HepG2 (cell line): ENCODE results near the gene TBC1D2B. TPM values are rescaled to one million over a fixed set of nuclear protein-coding genes. Genes with fewer than 3 reads are reported as not detected.

Experiments used
- ATAC-seq: fragments of 200-7000 bp; cut with Tn5 transposase; 3 replicates; pipeline ENCODE4 v1.9.1; 2020; ENCODE audit warnings: mild to moderate bottlenecking, moderate library complexity
- BruUV-seq: library from RNA; stranded (reverse); fragments of 400-500 nt; replicated peaks from 2 replicates; lab custom pipeline; 2021; lab: Mats Ljungman, UMichigan
- CTCF ChIA-PET: fragments of 300-600 bp; formaldehyde crosslinking; extraction: SDS; loops from one replicate; lab custom pipeline; 2021; ENCODE audit warnings: low total read pairs, inconsistent platforms, low intra/inter-chr PET ratio; lab: Yijun Ruan, JAX
- POLR2A ChIA-PET: fragments of 350-600 bp; sonication (Branson Sonifier 250); formaldehyde crosslinking; loops from one replicate; lab custom pipeline; 2020; ENCODE audit warnings: antibody characterized with exemption, inconsistent platforms; lab: Yijun Ruan, JAX
- DNase-seq: peaks from one replicate; pipeline ENCODE4 v3.0.0-alpha.2; 2015; ENCODE audit warnings: low spot score
- FAIRE-seq: peaks from 3 replicates; lab custom pipeline; 2011; peaks lifted over from hg19 to GRCh38; lab: Jason Lieb, UNC
- H2AFZ ChIP-seq: one replicate; pipeline ENCODE4 v1.6.1; 2011; ENCODE audit warnings: low read length, inconsistent platforms
- H3K27ac ChIP-seq: fragments of 300-600 bp; 3 replicates; pipeline ENCODE4 v1.8.0; 2011; ENCODE audit warnings: mixed run types, mild to moderate bottlenecking, mixed read lengths, low read length, inconsistent platforms; ENCODE audit not compliant: insufficient read depth; ENCODE audit errors: extremely low read length
- H3K27me3 ChIP-seq, 2 experiments: fragments of 200-600 bp in 1 of 2; 2 replicates in 1 of 2; 3 replicates in 1 of 2; pipeline versions ENCODE4 v1.6.0 to v1.8.0; 2011; ENCODE audit warnings: low read length in 2 of 2, mild to moderate bottlenecking in 2 of 2, moderate library complexity in 2 of 2, inconsistent platforms in 1 of 2; ENCODE audit not compliant: insufficient read depth in 2 of 2, control insufficient read depth in 1 of 2
- H3K36me3 ChIP-seq, 2 experiments: fragments of 200-600 bp in 1 of 2; replicated peaks in 1 of 2; 2 replicates in 1 of 2; 3 replicates in 1 of 2; pipeline versions ENCODE4 v1.5.1 to v1.8.0; 2011; ENCODE audit warnings: low read length in 2 of 2, inconsistent platforms in 1 of 2; ENCODE audit not compliant: insufficient read depth in 2 of 2, control insufficient read depth in 1 of 2
- H3K4me1 ChIP-seq: 2 replicates; pipeline ENCODE4 v1.5.1; 2012; ENCODE audit warnings: low read length, inconsistent platforms; ENCODE audit not compliant: insufficient read depth
- H3K4me2 ChIP-seq: 2 replicates; pipeline ENCODE4 v1.6.0; 2011; ENCODE audit warnings: low read depth, low read length, inconsistent platforms
- H3K4me3 ChIP-seq, 3 experiments: fragments of 200-600 bp in 1 of 3; sonication (generic), shearing (Covaris generic) in 1 of 3; replicated peaks in 1 of 3; 2 replicates each; pipeline ENCODE4 v1.5.1; 2011 to 2016; ENCODE audit warnings: low read length in 3 of 3, inconsistent platforms in 2 of 3, low read depth in 2 of 3, mild to moderate bottlenecking in 2 of 3, control low read depth in 1 of 3, mixed read lengths in 1 of 3; ENCODE audit not compliant: insufficient read depth in 1 of 3
- H3K79me2 ChIP-seq: one replicate; pipeline ENCODE4 v1.6.1; 2011; ENCODE audit warnings: low read length, inconsistent platforms; ENCODE audit not compliant: insufficient read depth
- H3K9ac ChIP-seq: 2 replicates; pipeline ENCODE4 v1.6.0; 2011; ENCODE audit warnings: mild to moderate bottlenecking, low read depth, low read length, inconsistent platforms; ENCODE audit not compliant: insufficient read depth
- H3K9me3 ChIP-seq: 2 replicates; pipeline ENCODE4 v1.5.1; 2012; ENCODE audit warnings: mild to moderate bottlenecking, low read length
- H4K20me1 ChIP-seq: 2 replicates; pipeline ENCODE4 v1.6.0; 2011; ENCODE audit warnings: inconsistent platforms, mild to moderate bottlenecking, low read length, moderate library complexity; ENCODE audit not compliant: insufficient read depth
- BHLHE40 ChIP-seq: IDR thresholded peaks from 2 replicates; pipeline ENCODE4 v1.6.1; 2011; ENCODE audit warnings: low read length, improper control_type of control experiment
- GLI4 ChIP-seq: sonication (generic); formaldehyde crosslinking; IDR thresholded peaks from 2 replicates; pipeline ENCODE4 v1.5.1; 2020; ENCODE audit warnings: missing genetic modification reagents, mild to moderate bottlenecking, moderate library complexity, borderline replicate concordance
- HNF4G ChIP-seq, 2 experiments: sonication (generic) in 1 of 2; formaldehyde crosslinking in 1 of 2; IDR thresholded peaks; 2 replicates each; pipeline versions ENCODE4 v1.4.0 to v1.6.1; 2011 to 2020; ENCODE audit warnings: borderline replicate concordance in 2 of 2, low read depth in 2 of 2, mild to moderate bottlenecking in 2 of 2, low read length in 1 of 2, missing genetic modification reagents in 1 of 2, moderate library complexity in 1 of 2
- HOXA3 ChIP-seq: sonication (generic); formaldehyde crosslinking; IDR thresholded peaks from 2 replicates; pipeline ENCODE4 v1.5.0; 2020; ENCODE audit warnings: missing genetic modification reagents
- KLF15 ChIP-seq: sonication (generic); formaldehyde crosslinking; IDR thresholded peaks from 2 replicates; pipeline ENCODE4 v1.8.1; 2023; ENCODE audit warnings: borderline replicate concordance, mild to moderate bottlenecking, inconsistent platforms, missing genetic modification reagents, mixed read lengths
- PTBP1 ChIP-seq: fragments of 200-400 bp; formaldehyde crosslinking; IDR thresholded peaks from 2 replicates; pipeline ENCODE4 v1.6.1; 2018; ENCODE audit warnings: low read length, low read depth; ENCODE audit not compliant: poor library complexity, severe bottlenecking
- SAP130 ChIP-seq: IDR thresholded peaks from 2 replicates; pipeline ENCODE4 v1.6.1; 2016; ENCODE audit warnings: low read depth
- SNAPC2 ChIP-seq: sonication (generic); formaldehyde crosslinking; IDR thresholded peaks from 2 replicates; pipeline ENCODE4 v1.8.1; 2022; ENCODE audit warnings: mild to moderate bottlenecking, missing genetic modification reagents
- TEAD2 ChIP-seq: sonication (generic); formaldehyde crosslinking; IDR thresholded peaks from 2 replicates; pipeline ENCODE4 v1.9.0; 2021; ENCODE audit warnings: missing genetic modification reagents
- TSC22D2 ChIP-seq: sonication (generic); formaldehyde crosslinking; IDR thresholded peaks from 2 replicates; pipeline ENCODE4 v1.5.1; 2020; ENCODE audit warnings: missing genetic modification reagents, mild to moderate bottlenecking, borderline replicate concordance
- ZFP36L1 ChIP-seq: sonication (generic); formaldehyde crosslinking; IDR thresholded peaks from 2 replicates; pipeline ENCODE4 v1.8.0; 2022; ENCODE audit warnings: mild to moderate bottlenecking, missing genetic modification reagents, moderate library complexity
- ZNF44 ChIP-seq: sonication (generic); formaldehyde crosslinking; IDR thresholded peaks from 2 replicates; pipeline ENCODE4 v1.5.1; 2020; ENCODE audit warnings: mild to moderate bottlenecking, missing genetic modification reagents
- ZNF460 ChIP-seq: sonication (generic); formaldehyde crosslinking; IDR thresholded peaks from 2 replicates; pipeline ENCODE4 v1.5.1; 2020; ENCODE audit warnings: missing genetic modification reagents, mild to moderate bottlenecking, borderline replicate concordance
- ZNF781 ChIP-seq: sonication (generic); formaldehyde crosslinking; IDR thresholded peaks from 2 replicates; pipeline ENCODE4 v1.5.1; 2020; ENCODE audit warnings: borderline replicate concordance, mild to moderate bottlenecking, missing genetic modification reagents; ENCODE audit errors: not compliant biosample characterization
- WGBS: methylation state at CpG from one replicate; pipeline ENCODE4 v1.1.6; 2017; ENCODE audit warnings: low lambda C conversion rate; 5-methylcytosine and 5-hydroxymethylcytosine counted together
- in situ Hi-C: cut with HindIII; loops from 2 replicates; pipeline ENCODE4 v1.10.0; 2017; ENCODE audit warnings: low pct_unique_long_range_greater_than_20kb; ENCODE audit not compliant: extremely low pct_ligation_motif_present
- intact Hi-C: fragments of 100-400 bp; cut with micrococcal nuclease; formaldehyde crosslinking; loops from one replicate; pipeline ENCODE4 v1.10.0; 2022; ENCODE audit not compliant: unreplicated experiment
- polyA plus RNA-seq, 8 experiments: library from polyadenylated mRNA; depleted of rRNA in 3 of 8; stranded (reverse) in 7 of 8; unstranded in 1 of 8; fragments of >200 nt; fragmentation: Illumina TruSeq in 4 of 8; extraction: Trizol in 4 of 8; gene quantifications; 2 replicates each; pipeline versions ENCODE4 v1.2.1 to v1.2.3, GENCODE V29; 2011 to 2016; ENCODE audit warnings: low read depth in 4 of 8, missing spikeins in 1 of 8, mixed read lengths in 1 of 8; ENCODE audit not compliant: insufficient read depth in 1 of 8
- total RNA-seq, 5 experiments: library from RNA; depleted of rRNA; stranded (reverse); fragments of >200 nt; fragmentation: Illumina TruSeq; extraction: Trizol; gene quantifications; 2 replicates each; pipeline ENCODE4 v1.2.3, GENCODE V29; 2016; ENCODE audit warnings: low read depth in 1 of 5
- TF ChIP-seq, protein P1 (sequence below): IDR thresholded peaks from 2 replicates; pipeline ENCODE4 v1.6.1; 2016; ENCODE audit warnings: low read depth, control low read depth

Gene TBC1D2B
- total and polyA plus RNA-seq, 2 of the 13 experiments (the other 11 are each of a cell fraction or from before 2014, with no cell fraction given): 10.1 to 14.4 TPM

GRCh38 chr15:78110916-78111475, 33.5 kb upstream of the TBC1D2B start (continued):
- no peak for TF ChIP-seq TSC22D2 (CRISPR knock-in tag)
- no peak for TF ChIP-seq KLF15 (CRISPR knock-in tag)
- TF ChIP-seq HNF4G (IDR thresholded peaks at IDR 0.05; ENCODE audit: borderline replicate concordance, low read depth, low read length): no peak
- no peak for TF ChIP-seq HNF4G (CRISPR knock-in tag; IDR thresholded peaks at IDR 0.05; ENCODE audit: borderline replicate concordance, low read depth)
- no peak for TF ChIP-seq ZNF44 (CRISPR knock-in tag)
- TF ChIP-seq HOXA3 (CRISPR knock-in tag): no peak
- no peak for TF ChIP-seq TEAD2 (CRISPR knock-in tag)
- no peak for TF ChIP-seq ZFP36L1 (CRISPR knock-in tag)
- no peak for TF ChIP-seq SAP130 (CRISPR knock-in tag)
- no peak for TF ChIP-seq GLI4 (CRISPR knock-in tag)
- no peak for TF ChIP-seq ZNF781 (CRISPR knock-in tag)
- TF ChIP-seq PTBP1: no peak

DNA sequence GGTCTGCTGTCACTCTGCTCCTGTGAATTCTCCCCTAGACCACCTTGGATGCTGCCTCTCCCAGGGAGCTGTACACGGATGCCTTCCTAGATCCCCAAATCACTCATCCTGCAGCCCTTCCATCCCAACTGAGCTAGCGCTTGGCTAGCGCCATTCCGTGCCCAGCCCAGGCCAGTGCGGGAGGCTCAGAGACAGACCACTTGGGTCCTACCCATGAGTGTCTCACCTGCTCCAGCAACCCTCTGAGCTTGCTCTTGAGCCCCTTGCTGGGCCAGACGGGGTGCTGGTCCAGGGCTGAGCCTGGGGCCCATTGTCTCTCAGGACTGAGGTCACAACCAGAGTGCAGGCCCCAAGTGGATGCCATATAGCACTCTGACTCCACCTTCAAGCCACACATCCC, 32.6 kb upstream of the TBC1D2B start:
- ChIA-PET POLR2A (no interaction called here), CTCF (interaction anchor here (2.4 kb wide), 1 partner anchor 110 kb away, joined by 29 read pairs; no protein-coding TSS in a partner anchor)
- Histone ChIP-seq H3K27me3 (no peaks in the 10 kb centered on the region), H3K4me2 (no peak overlapping the region), H3K4me1 (peaks cover 15% of the 10 kb centered on the region), H3K4me3 (no peak overlapping the region), H3K79me2 (no peaks in the 10 kb centered on the region), H3K9ac (no peak overlapping the region), H3K9me3 (no peaks in the 10 kb centered on the region), H4K20me1 (no peaks in the 10 kb centered on the region), H3K36me3 (no peaks in the 10 kb centered on the region), H3K27ac (no peak overlapping the region), H2AFZ (no peak overlapping the region)
- intact Hi-C loops: no loop called here
- in situ Hi-C loops: loop anchor here (5.0 kb wide), 2 partner anchors 87 to 132 kb away; no protein-coding TSS in a partner anchor
- no peak for DNase-seq
- no TSS peak for BruUV-seq
- FAIRE-seq: no peak
- TF ChIP-seq SNAPC2 (CRISPR knock-in tag) (no peak), BHLHE40 (no peak), ZNF460 (no peak)
- TF ChIP-seq, protein P1, sequence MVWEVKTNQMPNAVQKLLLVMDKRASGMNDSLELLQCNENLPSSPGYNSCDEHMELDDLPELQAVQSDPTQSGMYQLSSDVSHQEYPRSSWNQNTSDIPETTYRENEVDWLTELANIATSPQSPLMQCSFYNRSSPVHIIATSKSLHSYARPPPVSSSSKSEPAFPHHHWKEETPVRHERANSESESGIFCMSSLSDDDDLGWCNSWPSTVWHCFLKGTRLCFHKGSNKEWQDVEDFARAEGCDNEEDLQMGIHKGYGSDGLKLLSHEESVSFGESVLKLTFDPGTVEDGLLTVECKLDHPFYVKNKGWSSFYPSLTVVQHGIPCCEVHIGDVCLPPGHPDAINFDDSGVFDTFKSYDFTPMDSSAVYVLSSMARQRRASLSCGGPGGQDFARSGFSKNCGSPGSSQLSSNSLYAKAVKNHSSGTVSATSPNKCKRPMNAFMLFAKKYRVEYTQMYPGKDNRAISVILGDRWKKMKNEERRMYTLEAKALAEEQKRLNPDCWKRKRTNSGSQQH (CRISPR knock-in tag): no peak
- 72% methylated on average over 5 of the region's 6 CpGs for WGBS
- no peak for ATAC-seq
